ENCODE data around the gene COPRS.

GRCh38 chr17:31877341-31877740 lies 18.3 kb upstream of the COPRS start:
- no peak for TF ChIP-seq EZH2 (IDR thresholded peaks at IDR 0.05; ENCODE audit: borderline replicate concordance, insufficient read depth, low read depth, low read length, poor library complexity, severe bottlenecking)
- TF ChIP-seq, protein P1, sequence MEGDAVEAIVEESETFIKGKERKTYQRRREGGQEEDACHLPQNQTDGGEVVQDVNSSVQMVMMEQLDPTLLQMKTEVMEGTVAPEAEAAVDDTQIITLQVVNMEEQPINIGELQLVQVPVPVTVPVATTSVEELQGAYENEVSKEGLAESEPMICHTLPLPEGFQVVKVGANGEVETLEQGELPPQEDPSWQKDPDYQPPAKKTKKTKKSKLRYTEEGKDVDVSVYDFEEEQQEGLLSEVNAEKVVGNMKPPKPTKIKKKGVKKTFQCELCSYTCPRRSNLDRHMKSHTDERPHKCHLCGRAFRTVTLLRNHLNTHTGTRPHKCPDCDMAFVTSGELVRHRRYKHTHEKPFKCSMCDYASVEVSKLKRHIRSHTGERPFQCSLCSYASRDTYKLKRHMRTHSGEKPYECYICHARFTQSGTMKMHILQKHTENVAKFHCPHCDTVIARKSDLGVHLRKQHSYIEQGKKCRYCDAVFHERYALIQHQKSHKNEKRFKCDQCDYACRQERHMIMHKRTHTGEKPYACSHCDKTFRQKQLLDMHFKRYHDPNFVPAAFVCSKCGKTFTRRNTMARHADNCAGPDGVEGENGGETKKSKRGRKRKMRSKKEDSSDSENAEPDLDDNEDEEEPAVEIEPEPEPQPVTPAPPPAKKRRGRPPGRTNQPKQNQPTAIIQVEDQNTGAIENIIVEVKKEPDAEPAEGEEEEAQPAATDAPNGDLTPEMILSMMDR (IDR thresholded peaks at IDR 0.05) = no peak
